Germinal center (tissue), 1 donor: ENCODE data around the gene ADARB2.
A peak's percentile ranks its signal among the peaks of the same experiment; 100 is the strongest.
"Not testable (repeated sequence)": the region's sequence is repeated elsewhere in the genome, so short reads cannot be mapped to it uniquely, and the experiment has no call there.

ENCODE experiments used
- DNase-seq: peaks from one replicate; pipeline ENCODE4 v3.0.0; 2012; ENCODE audit warnings: mixed read lengths, low spot score

ADARB2 gene

GRCh38 chr10:1170867-1171180, 566.5 kb downstream of the ADARB2 start:
- DNase-seq, result no peak

GRCh38 chr10:1169981-1170866, 567.1 kb downstream of the ADARB2 start:
- DNase-seq, result no peak

GRCh38 chr10:1169186-1169885, 568.0 kb downstream of the ADARB2 start:
- no peak for DNase-seq

- DNase-seq, result no peak
These were observed 568.6 kb downstream of the ADARB2 start for GRCh38 chr10:1168763-1169162.

GRCh38 chr10:1166828-1167275, 570.5 kb downstream of the ADARB2 start:
- DNase-seq, result no peak

- DNase-seq, result no peak
These were observed 571.1 kb downstream of the ADARB2 start for GRCh38 chr10:1166101-1166827.

GRCh38 chr10:1163831-1164230, 573.5 kb downstream of the ADARB2 start:
- no peak for DNase-seq

GRCh38 chr10:1163204-1163660, 574.1 kb downstream of the ADARB2 start:
- DNase-seq, result no peak

- no peak for DNase-seq
These were observed 574.7 kb downstream of the ADARB2 start for GRCh38 chr10:1162481-1163203.

GRCh38 chr10:1161315-1161673, 576.0 kb downstream of the ADARB2 start:
- DNase-seq, result peak; percentile 12

- DNase-seq, result no peak
These were observed 576.6 kb downstream of the ADARB2 start for GRCh38 chr10:1160561-1161314.

GRCh38 chr10:1159131-1160061, 577.9 kb downstream of the ADARB2 start:
- DNase-seq, result no peak

GRCh38 chr10:1158536-1158935, 578.8 kb downstream of the ADARB2 start:
- not testable (repeated sequence) for DNase-seq

GRCh38 chr10:1158066-1158465, 579.3 kb downstream of the ADARB2 start:
- no peak for DNase-seq

- no peak for DNase-seq
These were observed 579.8 kb downstream of the ADARB2 start for GRCh38 chr10:1157615-1157933.

- no peak for DNase-seq
These were observed 580.3 kb downstream of the ADARB2 start for GRCh38 chr10:1156921-1157614.

- no peak for DNase-seq
These were observed 580.8 kb downstream of the ADARB2 start for GRCh38 chr10:1156616-1156886.

GRCh38 chr10:1155791-1156615, 581.3 kb downstream of the ADARB2 start:
- DNase-seq, result no peak
